Activated naive CD4-positive, alpha-beta T cell treated with anti-CD3 and anti-CD28 coated beads, Interleukin-2, amount 50 U/mL, for 24 hours (primary cell): ENCODE data around the gene LCN12.
A peak's percentile ranks its signal among the peaks of the same experiment; 100 is the strongest.

Source experiments
- H3K27ac Mint-ChIP-seq: one replicate; pipeline ENCODE4 v1.8.0; 2021; ENCODE audit warnings: mild to moderate bottlenecking, mixed read lengths
- H3K27me3 Mint-ChIP-seq: one replicate; pipeline ENCODE4 v1.8.0; 2021; ENCODE audit warnings: mixed read lengths
- H3K36me3 Mint-ChIP-seq: one replicate; pipeline ENCODE4 v1.8.0; 2021; ENCODE audit warnings: mixed read lengths
- H3K4me1 Mint-ChIP-seq: one replicate; pipeline ENCODE4 v1.8.0; 2021; ENCODE audit warnings: mixed read lengths
- H3K4me3 Mint-ChIP-seq: one replicate; pipeline ENCODE4 v1.8.0; 2021; ENCODE audit warnings: mild to moderate bottlenecking, mixed read lengths
- H3K9me3 Mint-ChIP-seq: one replicate; pipeline ENCODE4 v1.8.0; 2021; ENCODE audit warnings: mixed read lengths

The LCN12 gene

DNA sequence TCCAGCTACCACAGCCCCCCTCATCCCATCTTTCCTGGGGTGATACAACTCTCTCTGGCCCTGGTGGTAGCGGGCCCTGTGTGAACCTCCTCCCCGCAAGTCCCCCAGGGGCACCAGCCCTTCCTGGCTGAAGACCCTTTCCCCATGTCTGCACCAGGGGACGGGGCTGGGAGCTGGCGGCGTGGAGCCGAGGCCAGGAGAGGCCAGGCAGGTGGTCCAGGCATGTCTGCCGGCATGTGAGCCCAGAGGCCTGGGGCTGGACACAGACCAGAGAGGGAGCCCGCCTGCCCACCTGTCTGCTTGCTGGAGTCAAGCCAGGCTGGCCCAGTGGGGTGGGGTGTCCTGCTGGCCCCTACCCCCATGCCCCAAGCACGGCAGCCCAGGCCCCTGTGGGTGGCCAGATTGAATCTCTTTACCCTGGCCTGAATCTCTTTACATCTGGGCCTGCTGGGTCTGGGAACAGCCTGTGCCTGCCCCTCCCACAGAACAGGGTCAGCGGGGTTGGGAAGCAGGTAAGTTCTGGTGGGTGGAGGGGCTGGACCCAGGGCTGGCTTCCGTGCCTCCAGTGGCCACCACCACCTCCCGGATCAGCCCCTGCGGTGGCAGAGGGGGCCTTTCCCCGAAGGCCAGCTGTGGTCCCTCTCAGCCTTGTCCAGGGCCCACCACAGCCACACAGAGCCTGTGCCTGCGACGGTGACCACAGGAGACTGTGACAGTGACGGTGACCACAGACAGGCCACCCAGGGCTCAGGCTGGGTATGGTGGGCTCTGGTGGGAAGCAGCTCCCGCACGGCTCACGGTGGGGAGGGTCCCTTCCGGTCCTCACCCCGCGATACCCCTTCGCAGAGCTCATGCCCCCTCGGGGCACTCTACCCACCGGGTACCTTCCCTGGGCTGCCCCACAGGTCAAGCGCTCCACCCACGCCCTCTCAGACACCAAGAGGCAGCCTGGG lies 7.1 kb downstream of the LCN12 start:
- H3K36me3 Mint-ChIP-seq: peaks cover 2% of the 10 kb centered on the region
- no peaks in the 10 kb centered on the region for H3K27me3 Mint-ChIP-seq
- peak overlapping the region; percentile 30 for H3K27ac Mint-ChIP-seq
- H3K4me3 Mint-ChIP-seq: no peak overlapping the region
- peaks cover 5% of the 10 kb centered on the region for H3K9me3 Mint-ChIP-seq
- peaks cover 3% of the 10 kb centered on the region for H3K4me1 Mint-ChIP-seq

DNA sequence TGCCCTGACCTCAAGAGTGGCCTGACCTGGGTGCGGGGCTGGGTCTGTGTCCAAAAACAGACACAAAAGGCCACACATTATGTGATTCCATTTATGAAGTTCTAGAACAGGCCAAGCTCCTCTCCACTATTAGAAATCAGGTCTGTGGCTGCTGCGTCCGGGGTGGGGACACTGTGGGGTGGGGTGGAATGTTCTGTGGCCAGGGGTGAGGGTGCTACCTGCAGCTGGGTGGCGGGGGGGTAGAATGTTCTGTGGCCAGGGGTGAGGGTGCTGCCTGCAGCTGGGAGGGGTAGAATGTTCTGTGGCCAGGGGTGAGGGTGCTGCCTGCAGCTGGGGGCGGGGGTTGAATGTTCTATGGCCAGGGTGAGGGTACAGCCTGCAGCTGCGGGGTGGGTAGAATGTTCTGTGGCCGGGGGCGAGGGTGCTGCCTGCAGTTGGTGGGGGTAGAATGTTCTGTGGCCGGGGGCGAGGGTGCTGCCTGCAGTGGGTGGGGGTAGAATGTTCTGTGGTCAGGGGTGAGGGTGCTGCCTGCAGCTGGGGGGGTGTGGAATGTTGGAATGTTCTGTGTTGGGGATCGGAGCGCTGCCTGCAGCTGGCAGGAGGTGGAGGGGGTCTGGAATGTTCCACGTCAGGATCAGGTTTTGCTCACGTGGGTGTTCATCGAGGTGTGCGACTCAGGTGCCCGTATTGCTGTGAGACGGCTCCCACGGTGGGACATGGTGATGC lies 8.3 kb downstream of the LCN12 start:
- peaks cover 11% of the 10 kb centered on the region for H3K4me1 Mint-ChIP-seq
- H3K36me3 Mint-ChIP-seq: peaks cover 2% of the 10 kb centered on the region
- H3K27ac Mint-ChIP-seq: peak overlapping the region; percentile 17
- no peaks in the 10 kb centered on the region for H3K27me3 Mint-ChIP-seq
- peaks cover 5% of the 10 kb centered on the region for H3K9me3 Mint-ChIP-seq
- no peak overlapping the region for H3K4me3 Mint-ChIP-seq

DNA sequence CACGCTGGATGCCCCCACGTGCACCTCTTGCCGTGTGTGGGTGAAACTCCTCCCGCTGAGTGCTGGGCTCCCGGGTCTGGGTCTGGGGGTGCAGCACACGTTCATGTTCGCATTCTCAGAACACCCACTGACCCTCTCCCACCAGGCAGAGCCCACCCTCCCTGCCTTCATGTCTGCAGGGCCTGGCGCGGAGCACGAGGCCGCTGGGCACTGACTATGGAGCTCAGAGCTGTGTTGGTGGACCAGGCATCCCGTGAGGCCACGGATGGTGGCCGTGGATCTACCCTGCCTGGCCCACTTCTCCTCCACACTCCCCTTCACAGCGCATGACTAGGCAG lies 8.8 kb downstream of the LCN12 start:
- Mint-ChIP-seq H3K27me3 (no peaks in the 10 kb centered on the region), H3K27ac (no peak overlapping the region), H3K4me1 (peaks cover 16% of the 10 kb centered on the region), H3K9me3 (peaks cover 5% of the 10 kb centered on the region), H3K4me3 (no peak overlapping the region), H3K36me3 (peaks cover 2% of the 10 kb centered on the region)

DNA sequence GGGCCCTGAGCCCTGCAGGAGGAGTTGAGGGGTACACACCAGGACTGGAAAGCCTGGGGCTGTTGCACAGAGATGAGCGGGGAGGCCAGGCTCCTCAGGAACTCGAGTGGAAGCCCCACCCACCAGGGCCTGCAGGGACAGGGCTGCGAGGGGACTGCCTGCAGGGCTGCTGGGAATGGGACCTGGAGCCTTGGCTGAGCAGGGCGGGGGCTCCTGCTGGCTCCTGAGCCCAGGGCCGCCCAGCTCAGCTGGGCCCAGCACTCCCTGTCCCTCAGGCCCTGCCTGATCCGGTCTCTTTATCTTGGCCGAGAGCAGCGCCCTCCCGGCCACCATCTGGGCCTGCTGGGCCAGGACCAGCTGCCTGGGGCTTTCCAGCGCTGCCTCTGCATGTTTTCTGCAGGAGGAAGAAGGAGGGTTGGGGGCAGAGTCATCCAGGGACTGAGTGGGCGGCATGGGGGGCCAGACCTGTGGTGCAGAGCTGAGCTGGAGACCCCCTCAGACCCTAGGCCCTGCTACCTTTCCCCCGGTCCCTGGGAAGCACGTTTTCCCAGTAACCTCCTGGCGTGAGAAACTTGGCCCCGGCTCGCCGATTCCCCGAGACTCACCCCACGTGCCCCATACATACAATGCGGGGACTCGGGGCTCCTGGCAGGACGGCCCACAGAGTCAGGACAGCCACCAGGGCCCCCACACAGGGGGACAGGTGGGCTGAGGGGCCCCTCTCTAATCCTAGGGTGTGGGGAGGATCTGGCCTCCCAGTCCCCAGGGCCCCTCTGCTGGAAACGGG lies 9.4 kb downstream of the LCN12 start:
- no peak overlapping the region for H3K4me3 Mint-ChIP-seq
- peaks cover 2% of the 10 kb centered on the region for H3K36me3 Mint-ChIP-seq
- H3K27ac Mint-ChIP-seq: no peak overlapping the region
- H3K27me3 Mint-ChIP-seq: no peaks in the 10 kb centered on the region
- H3K9me3 Mint-ChIP-seq: peaks cover 4% of the 10 kb centered on the region
- H3K4me1 Mint-ChIP-seq: peaks cover 22% of the 10 kb centered on the region

GRCh38 chr9:136962163-136962562 lies 10.1 kb downstream of the LCN12 start:
- no peak overlapping the region for H3K4me3 Mint-ChIP-seq
- H3K9me3 Mint-ChIP-seq: no peaks in the 10 kb centered on the region
- no peaks in the 10 kb centered on the region for H3K36me3 Mint-ChIP-seq
- no peaks in the 10 kb centered on the region for H3K27me3 Mint-ChIP-seq
- H3K4me1 Mint-ChIP-seq: peaks cover 23% of the 10 kb centered on the region
- no peak overlapping the region for H3K27ac Mint-ChIP-seq

DNA sequence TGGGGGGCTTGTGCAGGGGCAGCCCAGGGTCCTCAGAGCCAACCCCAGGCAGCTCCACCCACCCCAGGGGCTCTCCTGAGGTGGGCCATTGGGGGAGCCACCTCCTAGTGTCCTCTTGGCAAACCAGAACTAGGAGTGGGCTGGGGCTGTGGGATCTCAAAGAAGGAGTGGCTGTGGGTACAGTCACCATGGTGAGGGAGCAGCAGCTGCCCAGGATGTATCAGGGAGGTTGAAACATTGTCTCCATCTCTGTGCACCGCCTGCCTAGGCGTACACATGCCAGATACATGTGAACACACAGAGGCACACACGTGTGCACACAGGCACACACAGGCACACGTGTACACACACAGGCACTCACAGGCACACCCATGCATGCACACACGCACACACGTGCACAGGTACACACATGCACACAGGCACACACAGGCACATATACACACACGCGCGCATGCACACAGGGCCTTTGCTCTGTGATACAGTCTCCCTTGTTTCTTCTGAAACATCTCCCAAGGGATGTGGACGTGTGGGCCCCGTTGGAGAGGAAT lies 10.7 kb downstream of the LCN12 start:
- H3K36me3 Mint-ChIP-seq: no peaks in the 10 kb centered on the region
- H3K27me3 Mint-ChIP-seq: no peaks in the 10 kb centered on the region
- no peak overlapping the region for H3K27ac Mint-ChIP-seq
- H3K4me3 Mint-ChIP-seq: no peak overlapping the region
- H3K9me3 Mint-ChIP-seq: no peaks in the 10 kb centered on the region
- peaks cover 23% of the 10 kb centered on the region for H3K4me1 Mint-ChIP-seq

- Mint-ChIP-seq H3K9me3 (no peaks in the 10 kb centered on the region), H3K27me3 (no peaks in the 10 kb centered on the region), H3K4me3 (no peak overlapping the region), H3K36me3 (no peaks in the 10 kb centered on the region), H3K27ac (no peak overlapping the region), H3K4me1 (peaks cover 23% of the 10 kb centered on the region)
These were observed 11.3 kb downstream of the LCN12 start for GRCh38 chr9:136963341-136963740.

DNA sequence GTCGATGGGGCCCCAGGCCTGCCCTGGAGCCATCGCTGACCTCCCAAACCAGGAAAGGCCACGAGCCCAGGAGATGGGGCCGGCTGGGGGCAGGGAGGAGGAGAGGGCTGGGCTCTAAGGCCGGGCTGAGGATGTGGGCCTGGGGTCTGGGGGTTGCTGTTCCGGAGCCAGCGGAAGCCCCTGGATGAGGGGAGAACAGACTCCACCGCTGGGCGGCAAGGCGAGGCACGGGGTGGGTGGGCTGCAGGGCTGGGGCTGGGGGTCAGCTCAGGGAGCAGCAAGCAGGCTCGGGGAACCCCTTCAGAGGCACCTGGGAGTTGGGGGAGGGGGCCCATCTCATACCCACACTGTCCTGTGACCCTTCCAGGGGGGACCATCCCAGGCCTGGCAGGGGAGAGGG lies 11.7 kb downstream of the LCN12 start:
- no peaks in the 10 kb centered on the region for H3K36me3 Mint-ChIP-seq
- H3K4me3 Mint-ChIP-seq: no peak overlapping the region
- H3K9me3 Mint-ChIP-seq: no peaks in the 10 kb centered on the region
- H3K27ac Mint-ChIP-seq: no peak overlapping the region
- no peaks in the 10 kb centered on the region for H3K27me3 Mint-ChIP-seq
- H3K4me1 Mint-ChIP-seq: peaks cover 23% of the 10 kb centered on the region

DNA sequence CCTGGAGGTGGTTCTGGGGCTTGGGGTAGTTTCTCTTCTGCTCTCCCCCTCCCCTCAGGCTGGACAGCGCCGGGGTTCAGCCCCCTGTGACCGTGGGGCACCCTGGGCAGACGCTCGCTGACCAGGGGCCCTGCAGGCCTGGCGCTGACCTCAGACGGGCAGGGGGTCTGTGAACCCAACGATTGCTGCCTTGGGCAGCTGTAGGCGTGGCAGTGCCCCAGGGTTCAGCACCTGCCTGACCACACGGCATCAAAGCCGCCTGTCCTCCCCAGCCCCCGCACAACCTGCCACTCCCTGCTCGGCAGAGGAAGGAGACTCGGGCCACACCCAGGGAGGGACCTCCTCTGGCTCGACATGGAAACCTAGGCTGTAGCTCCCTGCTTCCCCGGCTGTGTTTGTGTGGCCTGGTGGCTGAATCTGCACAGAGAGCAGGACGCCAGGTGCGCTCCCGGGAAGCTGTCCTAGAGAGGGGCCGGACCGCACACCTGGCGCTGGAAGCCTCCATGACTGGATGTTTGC lies 12.2 kb downstream of the LCN12 start:
- H3K4me1 Mint-ChIP-seq: peaks cover 23% of the 10 kb centered on the region
- no peaks in the 10 kb centered on the region for H3K9me3 Mint-ChIP-seq
- no peaks in the 10 kb centered on the region for H3K27me3 Mint-ChIP-seq
- no peak overlapping the region for H3K27ac Mint-ChIP-seq
- H3K4me3 Mint-ChIP-seq: no peak overlapping the region
- H3K36me3 Mint-ChIP-seq: no peaks in the 10 kb centered on the region

DNA sequence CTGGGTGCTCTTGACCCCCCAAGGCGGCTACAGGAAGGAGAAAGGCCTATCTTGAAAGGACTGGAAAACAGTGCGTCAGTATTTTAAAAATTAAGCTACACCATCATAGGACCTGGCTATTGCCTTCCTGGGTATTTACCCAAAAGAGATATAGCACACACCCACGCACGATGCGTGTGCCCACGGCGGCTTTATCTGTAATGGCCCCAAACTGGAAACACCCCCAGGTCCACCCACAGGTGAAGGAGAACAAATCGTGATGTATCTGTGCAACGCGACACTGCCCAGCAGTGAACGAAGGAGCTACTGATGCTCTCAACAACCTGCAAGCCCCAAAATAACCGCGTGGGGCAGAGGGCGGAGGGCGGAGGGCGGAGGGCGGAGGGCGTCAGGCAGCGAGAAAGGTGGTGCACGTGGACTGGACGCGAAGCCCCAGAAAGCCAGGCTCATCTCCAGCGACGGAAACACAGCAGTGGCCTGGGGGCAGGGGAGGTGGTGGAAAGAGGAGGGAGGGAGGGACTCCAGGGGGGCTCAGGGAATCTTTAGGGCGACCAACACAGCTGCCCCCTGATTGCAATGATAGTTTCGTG lies 12.9 kb downstream of the LCN12 start:
- Mint-ChIP-seq H3K9me3 (no peaks in the 10 kb centered on the region), H3K4me3 (no peak overlapping the region), H3K36me3 (no peaks in the 10 kb centered on the region)

DNA sequence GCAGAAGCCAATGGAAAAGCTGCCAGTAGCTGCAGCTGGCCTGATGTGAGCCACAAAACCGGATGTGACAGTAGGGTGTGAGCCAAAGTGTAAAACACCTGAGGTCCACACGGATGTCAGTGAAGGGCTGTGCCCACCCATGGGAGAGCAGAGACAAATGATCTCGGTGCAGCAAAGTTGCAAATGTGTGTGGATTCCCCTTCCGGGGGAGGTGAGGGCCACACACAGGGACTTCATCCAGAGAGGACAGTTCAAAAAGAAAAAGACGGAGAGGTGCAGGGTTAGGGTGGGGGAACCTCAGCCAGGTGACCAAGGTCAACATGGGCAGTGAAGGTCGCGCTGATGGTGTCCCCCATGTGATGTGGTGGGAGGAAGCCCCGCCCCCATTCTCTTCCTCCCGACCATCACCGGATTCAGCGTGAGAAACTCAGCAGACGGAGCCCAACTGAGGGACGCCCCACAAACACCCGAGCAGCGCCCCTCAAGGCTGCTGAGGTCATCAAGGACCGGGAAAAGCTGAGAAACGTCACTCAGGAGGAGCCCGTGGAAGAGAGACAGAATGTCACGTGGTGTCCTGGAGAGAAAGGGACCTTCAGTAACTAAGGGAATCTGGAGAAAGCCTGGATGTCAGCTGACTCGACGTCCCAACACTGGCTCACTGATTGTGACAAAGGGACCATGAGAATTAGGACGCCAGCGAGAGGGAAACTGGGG lies 13.9 kb downstream of the LCN12 start:
- H3K27ac Mint-ChIP-seq: no peak overlapping the region
- H3K36me3 Mint-ChIP-seq: no peaks in the 10 kb centered on the region
- peaks cover 20% of the 10 kb centered on the region for H3K4me1 Mint-ChIP-seq
- peak overlapping the region; percentile 24 for H3K4me3 Mint-ChIP-seq
- no peaks in the 10 kb centered on the region for H3K27me3 Mint-ChIP-seq
- no peaks in the 10 kb centered on the region for H3K9me3 Mint-ChIP-seq

More for the DNA sequence above, 12.9 kb downstream of the LCN12 start:
- Mint-ChIP-seq H3K27me3 (no peaks in the 10 kb centered on the region), H3K27ac (no peak overlapping the region), H3K4me1 (peaks cover 22% of the 10 kb centered on the region)

- Mint-ChIP-seq H3K9me3 (no peaks in the 10 kb centered on the region), H3K4me1 (peaks cover 20% of the 10 kb centered on the region), H3K36me3 (no peaks in the 10 kb centered on the region), H3K27me3 (no peaks in the 10 kb centered on the region), H3K27ac (peak overlapping the region; percentile 17), H3K4me3 (no peak overlapping the region)
These were observed 16.5 kb downstream of the LCN12 start for GRCh38 chr9:136968333-136969127.

GRCh38 chr9:136969150-136969549 lies 17.1 kb downstream of the LCN12 start:
- no peak overlapping the region for H3K4me3 Mint-ChIP-seq
- no peaks in the 10 kb centered on the region for H3K9me3 Mint-ChIP-seq
- H3K27me3 Mint-ChIP-seq: no peaks in the 10 kb centered on the region
- H3K36me3 Mint-ChIP-seq: no peaks in the 10 kb centered on the region
- H3K4me1 Mint-ChIP-seq: peaks cover 20% of the 10 kb centered on the region
- H3K27ac Mint-ChIP-seq: peak overlapping the region; percentile 17

- Mint-ChIP-seq H3K4me3 (no peak overlapping the region), H3K9me3 (no peaks in the 10 kb centered on the region), H3K27ac (peak overlapping the region; percentile 17), H3K27me3 (no peaks in the 10 kb centered on the region), H3K4me1 (peaks cover 14% of the 10 kb centered on the region), H3K36me3 (no peaks in the 10 kb centered on the region)
These were observed 17.7 kb downstream of the LCN12 start for GRCh38 chr9:136969774-136970173.
